ENCODE data around the gene FOXO4.
"Not testable (repeated sequence)": the region's sequence is repeated elsewhere in the genome, so short reads cannot be mapped to it uniquely, and the experiment has no call there.

FOXO4 gene
- 5.6 to 35.2 (median 25.1) reads per million in 3 experiments for total RNA-seq

GRCh38 chrX:71095555-71095980 lies at the start of gene FOXO4:
Gene FOXO4 (plus strand): TSS chrX:71095851. CDS start chrX:71096529, 678 bp downstream.
- peak; percentile 87 for DNase-seq

- not testable (repeated sequence) for DNase-seq
Measured at GRCh38 chrX:71047891-71048290, 47.8 kb upstream of the FOXO4 start.

- no peak for DNase-seq
Measured at GRCh38 chrX:71052721-71053120, 42.9 kb upstream of the FOXO4 start.

- peak; percentile 9 for DNase-seq
Measured at GRCh38 chrX:71053217-71053621, 42.4 kb upstream of the FOXO4 start.

GRCh38 chrX:71056867-71057266 lies 38.8 kb upstream of the FOXO4 start:
- DNase-seq: no peak

GRCh38 chrX:71057848-71058530 lies 37.7 kb upstream of the FOXO4 start:
- DNase-seq: no peak

- no peak for DNase-seq
Measured at GRCh38 chrX:71060127-71060526, 35.5 kb upstream of the FOXO4 start.

- DNase-seq: no peak
Measured at GRCh38 chrX:71067089-71067488, 28.6 kb upstream of the FOXO4 start.

GRCh38 chrX:71067712-71068043 lies 28.0 kb upstream of the FOXO4 start:
- DNase-seq: no peak

- peak; percentile 90 for DNase-seq
Measured at GRCh38 chrX:71068044-71068918, 27.4 kb upstream of the FOXO4 start, which contains the start of gene SNX12. Gene SNX12 (minus strand): TSS chrX:71068334. CDS start chrX:71068306, 28 bp downstream.

- no peak for DNase-seq
Measured at GRCh38 chrX:71070531-71070930, 25.1 kb upstream of the FOXO4 start.

- no peak for DNase-seq
Measured at GRCh38 chrX:71081330-71082123, 14.1 kb upstream of the FOXO4 start.

GRCh38 chrX:71082124-71082647 lies 13.5 kb upstream of the FOXO4 start:
- DNase-seq: no peak

GRCh38 chrX:71082822-71083221 lies 12.8 kb upstream of the FOXO4 start:
- no peak for DNase-seq

- DNase-seq: no peak
Measured at GRCh38 chrX:71085900-71086299, 9.8 kb upstream of the FOXO4 start.

GRCh38 chrX:71091263-71091662 lies 4.4 kb upstream of the FOXO4 start:
- DNase-seq: no peak

GRCh38 chrX:71095033-71095432 lies 618 bp upstream of the FOXO4 start:
- DNase-seq: no peak

GRCh38 chrX:71095981-71096759 lies 519 bp downstream of the FOXO4 start:
- no peak for DNase-seq

- no peak for DNase-seq
Measured at GRCh38 chrX:71096760-71097032, 1.0 kb downstream of the FOXO4 start.

GRCh38 chrX:71098302-71098701 lies 2.7 kb downstream of the FOXO4 start:
- peak; percentile 78 for DNase-seq

- no peak for DNase-seq
Measured at GRCh38 chrX:71098951-71099506, 3.4 kb downstream of the FOXO4 start.

- no peak for DNase-seq
Measured at GRCh38 chrX:71099736-71100135, 4.1 kb downstream of the FOXO4 start.
